Ecto neural progenitor cell (in vitro differentiated cells): Measurements from ENCODE around the gene ACSS3.
"Not testable (repeated sequence)": the region's sequence is repeated elsewhere in the genome, so short reads cannot be mapped to it uniquely, and the experiment has no call there.

Experiments
- DNase-seq: peaks from one replicate; pipeline ENCODE4 v3.0.0-alpha.2; 2018; ENCODE audit warnings: low spot score

Gene ACSS3

DNA sequence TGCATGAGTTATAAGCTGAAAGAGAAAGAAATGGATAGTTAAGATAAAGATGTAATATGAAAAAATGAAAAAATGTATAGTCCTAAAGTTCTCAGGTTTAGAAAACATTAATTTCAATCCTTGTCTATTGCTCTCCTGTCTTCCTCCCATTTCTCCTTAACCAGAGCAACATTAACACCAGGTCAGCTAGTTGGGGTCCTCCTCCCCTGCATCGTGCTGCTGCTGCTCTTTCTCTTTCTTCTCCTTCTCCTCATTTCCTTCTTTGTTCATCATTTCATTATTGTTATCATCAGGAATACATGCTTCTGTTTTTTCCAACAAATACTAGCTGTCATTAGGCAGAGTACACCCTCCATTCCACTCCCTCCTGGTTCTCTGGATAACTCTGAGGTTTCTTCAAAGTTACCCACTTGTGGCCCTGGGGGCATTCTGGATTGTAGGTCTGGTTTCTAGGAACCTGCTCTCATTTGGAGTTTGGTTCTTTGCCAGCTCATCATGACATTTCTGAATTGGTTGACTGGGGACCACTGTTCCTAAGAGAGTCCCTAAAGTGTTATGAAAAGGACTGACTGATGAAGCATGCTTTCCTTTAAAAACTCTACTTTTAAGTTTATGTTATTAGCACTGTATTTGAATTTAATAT, 17.0 kb downstream of the ACSS3 start:
- no peak for DNase-seq

DNA sequence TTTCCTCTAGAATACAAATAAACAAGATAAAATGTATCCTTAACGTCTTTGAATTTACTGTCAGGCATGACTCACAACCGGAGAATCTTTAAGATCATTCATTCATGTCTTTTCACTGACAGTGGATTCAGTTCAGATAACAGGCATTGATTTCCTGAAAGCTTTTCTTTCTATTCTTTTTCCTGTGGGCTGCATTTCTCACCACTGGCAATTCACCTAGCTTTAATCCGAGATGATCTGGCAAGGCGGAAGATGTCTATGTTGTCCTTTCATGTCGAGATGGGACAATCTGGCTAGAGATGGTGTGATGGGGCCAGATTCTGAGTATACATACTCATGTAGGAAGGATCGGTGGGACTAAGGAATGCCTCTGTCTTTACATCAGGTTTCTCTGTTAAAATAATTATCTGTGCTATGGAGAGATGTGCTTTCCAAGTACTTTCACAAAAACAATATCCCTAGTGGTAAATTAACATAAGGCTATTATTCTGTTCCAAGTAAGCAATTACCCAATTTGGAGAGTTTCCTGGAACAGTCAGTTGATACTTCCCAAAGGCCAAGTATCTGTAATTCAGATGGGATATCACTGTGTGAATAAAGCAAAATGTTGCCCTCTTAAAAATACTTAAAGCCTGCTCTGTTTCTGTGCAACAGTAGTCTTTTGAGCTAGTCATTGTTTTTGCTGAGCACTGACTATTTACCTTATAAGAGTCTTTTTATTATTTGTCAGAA, 17.8 kb downstream of the ACSS3 start:
- DNase-seq: no peak

DNA sequence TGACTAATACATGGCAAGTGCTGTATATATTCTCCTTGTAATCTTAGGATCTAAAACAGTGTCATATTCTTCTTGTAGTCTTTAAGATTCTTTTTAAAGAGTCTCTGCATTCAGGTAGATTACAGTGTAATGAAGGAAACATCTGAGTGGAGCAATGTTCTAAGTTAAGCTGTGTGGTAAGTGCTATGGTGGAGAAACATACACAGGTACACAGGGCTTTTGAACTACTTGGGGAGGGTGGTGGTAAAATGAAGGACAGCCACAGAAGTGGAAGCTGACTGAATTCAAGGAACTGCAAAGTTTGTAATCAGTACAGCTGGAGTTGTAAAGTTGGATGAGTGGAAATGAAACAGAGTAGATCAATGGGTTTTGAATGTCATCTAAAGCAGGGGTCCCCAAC, 27.8 kb downstream of the ACSS3 start:
- DNase-seq: no peak

DNA sequence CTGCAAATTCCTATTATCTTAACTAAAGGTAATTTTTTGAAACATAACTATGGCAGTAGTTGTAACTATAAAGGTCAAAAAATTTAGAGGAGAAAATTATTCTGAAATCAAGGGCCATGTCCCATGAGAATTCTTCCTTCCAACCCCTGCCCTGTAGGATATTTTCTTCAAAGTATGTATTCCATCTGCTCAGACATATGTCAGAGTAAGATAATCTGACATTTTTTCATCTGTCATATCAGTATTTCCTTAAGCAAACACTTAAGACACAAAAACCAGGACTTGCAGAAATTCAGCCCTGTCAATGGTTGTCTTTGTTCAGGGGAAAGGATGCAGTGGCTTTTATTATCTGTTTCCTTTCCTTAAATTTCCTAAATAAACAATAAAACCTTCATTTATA, 36.3 kb downstream of the ACSS3 start:
- DNase-seq: no peak

DNA sequence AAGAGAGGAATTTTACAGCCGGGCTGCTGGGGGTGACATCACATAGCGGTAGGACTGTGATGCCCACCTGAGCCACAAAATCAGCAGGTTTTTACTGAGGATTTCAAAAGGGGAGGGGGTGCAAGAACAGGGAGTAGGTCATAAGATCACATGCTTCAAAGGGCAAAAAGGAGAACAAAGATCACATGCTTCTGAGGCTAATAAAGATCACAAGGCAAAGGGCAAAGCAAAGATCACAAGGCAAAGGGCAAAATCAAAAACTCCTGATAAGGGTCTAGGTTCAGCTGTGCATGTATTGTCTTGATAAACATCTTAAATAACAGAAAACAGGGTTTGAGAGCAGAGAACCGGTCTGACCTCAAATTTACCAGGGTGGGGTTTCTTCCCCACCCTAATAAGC, 41.2 kb downstream of the ACSS3 start:
- not testable (repeated sequence) for DNase-seq

DNA sequence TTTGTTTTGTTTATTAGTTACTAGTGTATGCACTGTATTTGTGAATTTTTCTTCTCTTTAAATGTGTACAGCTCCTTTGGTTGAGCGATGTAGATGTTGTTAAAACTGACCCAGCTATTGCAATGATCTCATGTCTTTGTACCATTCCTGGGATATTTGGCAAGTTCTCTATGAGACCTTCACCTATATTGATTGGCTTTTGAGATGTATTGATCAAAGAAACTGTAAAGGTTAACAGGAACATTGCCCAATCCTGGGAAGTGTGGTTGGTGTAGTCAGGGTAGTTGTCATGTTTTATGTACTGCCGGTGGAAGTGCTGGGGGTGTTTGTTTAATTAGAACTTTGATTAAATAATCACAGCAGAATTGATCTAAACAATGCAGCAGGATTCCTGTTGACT, 43.1 kb downstream of the ACSS3 start:
- no peak for DNase-seq

DNA sequence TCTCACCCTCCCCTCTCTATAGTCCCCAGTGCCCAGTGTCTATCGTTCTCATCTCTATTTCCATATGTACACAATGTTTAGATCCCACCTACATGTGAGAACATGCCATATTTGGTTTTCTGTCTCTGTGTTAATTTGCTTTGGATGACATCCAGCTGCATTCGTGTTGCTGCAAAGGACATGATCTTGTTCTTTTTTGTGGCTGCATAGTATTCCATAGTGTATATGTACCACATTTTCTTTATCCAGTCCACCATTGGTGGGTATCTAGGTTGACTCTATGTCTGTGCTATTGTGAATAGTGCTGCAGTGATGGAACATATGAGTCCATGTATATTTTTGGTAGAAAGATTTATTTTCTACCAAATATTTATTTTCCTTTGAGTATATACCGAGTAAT, 45.7 kb downstream of the ACSS3 start:
- no peak for DNase-seq

DNA sequence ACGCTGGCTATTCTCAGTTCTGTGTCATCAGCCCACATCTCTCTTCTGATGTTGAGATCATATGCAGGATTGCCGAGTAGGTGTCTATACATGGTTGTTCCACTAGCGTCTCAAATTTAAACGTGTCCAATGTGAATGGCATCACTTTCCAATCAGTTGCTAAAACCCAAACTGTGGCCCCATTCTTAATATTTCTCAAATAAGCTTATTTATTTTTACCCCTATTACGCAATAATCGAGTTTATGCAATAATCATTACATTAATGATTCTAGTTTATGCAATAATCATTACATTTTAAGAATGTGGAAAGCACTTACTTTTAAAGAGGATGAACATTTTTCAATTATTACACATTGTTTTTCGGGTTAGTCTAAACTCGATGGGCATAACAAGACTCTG, 47.8 kb downstream of the ACSS3 start:
- no peak for DNase-seq

DNA sequence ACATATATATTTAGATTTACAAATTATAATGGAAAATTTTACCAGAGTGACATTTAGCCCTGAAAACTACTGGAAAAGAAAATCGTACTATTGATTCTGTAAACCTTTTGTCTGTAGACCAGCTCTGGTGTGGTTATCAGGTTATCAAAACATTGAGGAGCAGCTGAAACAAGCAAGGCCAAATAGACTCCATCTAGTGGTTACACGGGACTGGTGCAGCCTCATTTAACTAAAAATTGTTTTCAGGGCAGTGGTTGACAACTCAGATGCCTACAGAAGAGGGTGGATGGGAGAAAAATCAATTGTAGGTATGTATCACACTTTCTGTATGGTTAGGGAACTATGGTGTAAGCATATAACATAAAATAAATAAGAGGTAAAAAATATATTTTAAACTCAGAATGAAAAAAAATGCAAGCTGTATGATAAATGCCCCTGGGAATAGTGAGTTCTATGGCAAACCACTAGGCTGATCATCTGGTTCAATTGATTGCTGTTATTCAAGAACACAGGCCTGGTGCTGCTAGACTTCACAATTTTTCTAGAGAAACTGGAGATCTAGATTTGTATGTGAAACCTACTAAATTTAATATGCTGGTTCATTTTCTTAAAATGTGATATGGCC, 51.2 kb downstream of the ACSS3 start:
- DNase-seq: no peak

DNA sequence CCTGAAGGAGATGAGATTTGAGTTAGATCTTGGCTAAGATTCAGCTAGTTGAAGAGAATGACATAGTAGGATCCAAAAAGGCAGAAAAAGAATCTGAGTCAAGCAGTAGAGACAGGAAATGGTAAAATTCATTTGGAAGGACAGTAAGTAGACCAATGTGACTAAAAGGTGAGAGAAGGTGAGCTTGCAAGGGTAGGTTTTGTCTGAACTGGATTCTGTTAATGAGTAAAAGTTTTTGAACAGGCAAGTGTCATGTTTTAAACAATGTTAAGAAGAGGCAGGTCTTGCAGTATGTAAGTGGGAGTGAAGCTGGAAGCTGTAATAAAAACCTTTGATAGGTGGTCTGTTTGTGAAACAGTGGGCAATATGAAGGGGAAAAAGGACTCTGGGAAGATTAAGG, 58.6 kb downstream of the ACSS3 start:
- DNase-seq: no peak

DNA sequence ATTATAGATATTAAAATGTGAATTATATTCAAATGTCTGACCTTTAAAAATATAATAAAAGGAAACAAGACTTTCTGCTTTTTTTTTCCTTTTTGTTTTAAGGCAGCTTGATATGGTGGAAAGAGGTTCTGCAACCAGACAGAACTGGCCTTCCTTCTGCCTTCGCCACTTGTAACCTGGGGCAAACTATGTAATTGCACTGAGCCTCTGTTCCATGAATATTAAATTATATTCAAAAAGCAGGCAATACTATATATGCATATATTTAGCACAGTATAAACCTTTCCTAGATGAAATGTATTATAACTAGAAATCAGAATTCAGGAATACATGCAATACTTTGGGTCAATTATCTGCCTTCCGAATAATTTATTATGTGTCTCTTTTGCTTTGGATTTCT, 59.9 kb downstream of the ACSS3 start:
- DNase-seq: no peak

DNA sequence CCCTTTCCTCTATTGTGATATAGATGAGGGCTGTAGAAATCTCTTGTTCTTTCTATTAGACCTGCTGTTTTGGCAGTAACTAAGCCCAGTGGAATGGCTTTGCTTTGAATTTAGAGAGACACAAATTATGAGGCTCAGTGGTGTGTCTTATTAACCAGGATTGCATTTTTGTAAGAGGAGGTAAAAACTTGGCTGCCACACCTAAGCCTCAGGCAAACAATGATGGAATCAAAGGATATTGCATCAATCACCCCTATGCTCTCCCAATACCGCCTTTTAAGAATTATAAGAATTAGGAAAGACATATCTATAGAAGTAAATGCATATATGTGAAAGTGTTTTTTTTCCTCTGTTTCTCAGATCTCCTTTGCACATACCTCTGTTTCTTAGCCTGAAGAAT, 63.3 kb downstream of the ACSS3 start:
- no peak for DNase-seq

DNA sequence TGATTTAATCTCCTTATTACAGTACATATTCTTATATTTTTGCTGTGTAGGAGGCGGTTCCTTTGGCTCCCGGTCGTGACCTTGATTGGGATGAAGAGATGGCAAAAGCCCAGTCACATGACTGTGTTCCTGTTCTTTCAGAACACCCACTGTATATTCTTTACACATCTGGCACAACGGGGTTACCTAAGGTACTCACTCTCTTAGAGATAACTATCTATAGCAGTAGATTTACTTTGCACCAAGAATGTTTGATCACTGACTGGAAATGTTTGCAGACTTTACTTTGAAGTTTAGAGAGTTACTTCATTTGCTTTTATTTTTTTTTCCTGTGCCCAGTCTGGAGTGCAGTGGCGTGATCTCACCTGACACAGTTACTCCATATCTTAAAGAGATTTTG, 65.2 kb downstream of the ACSS3 start:
- no peak for DNase-seq

DNA sequence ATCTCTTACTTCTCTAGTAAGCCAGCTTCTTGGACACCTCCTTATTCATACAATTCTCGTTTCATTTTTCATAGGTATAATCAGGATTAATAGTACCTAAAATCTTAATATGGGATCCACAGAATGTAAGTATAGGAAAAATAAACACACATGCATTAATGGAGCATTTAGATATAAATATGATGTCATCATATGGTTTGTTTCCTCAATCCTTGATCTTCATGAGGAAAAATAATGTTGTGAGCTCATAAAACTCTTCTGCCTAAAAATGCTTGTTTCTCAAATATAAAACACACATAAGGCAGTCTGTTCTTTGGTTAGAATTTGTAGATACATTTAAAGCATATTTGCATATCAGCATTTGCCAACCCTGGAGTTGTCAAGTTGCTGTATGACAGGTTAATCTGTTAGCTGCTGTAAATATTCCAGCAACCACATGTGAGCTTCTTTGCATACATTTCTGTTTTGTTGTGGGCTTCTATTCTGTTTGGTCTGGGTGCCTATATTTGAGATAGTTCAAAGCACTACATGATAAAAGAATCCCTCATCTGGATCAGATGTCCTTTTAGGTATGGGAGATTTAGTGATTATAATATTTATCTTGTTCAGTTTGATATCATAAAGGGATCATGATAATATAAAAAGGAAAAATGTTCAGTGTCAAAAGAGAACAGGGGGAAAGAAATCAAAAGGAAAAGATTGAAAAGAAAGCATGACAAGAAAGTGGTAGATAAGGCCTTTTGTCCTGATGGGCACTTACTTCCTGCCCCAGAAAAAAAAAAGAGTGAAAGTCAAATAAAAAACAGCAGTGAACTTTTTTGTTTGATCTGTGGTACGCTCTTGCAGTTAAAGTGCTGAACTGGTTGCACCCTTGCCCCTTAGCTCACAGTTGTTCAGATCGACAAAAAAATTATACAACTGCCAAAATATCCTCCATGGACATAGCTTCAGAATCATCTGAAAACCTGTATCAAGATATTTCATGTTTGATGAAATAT, 68.6 kb downstream of the ACSS3 start:
- no peak for DNase-seq

DNA sequence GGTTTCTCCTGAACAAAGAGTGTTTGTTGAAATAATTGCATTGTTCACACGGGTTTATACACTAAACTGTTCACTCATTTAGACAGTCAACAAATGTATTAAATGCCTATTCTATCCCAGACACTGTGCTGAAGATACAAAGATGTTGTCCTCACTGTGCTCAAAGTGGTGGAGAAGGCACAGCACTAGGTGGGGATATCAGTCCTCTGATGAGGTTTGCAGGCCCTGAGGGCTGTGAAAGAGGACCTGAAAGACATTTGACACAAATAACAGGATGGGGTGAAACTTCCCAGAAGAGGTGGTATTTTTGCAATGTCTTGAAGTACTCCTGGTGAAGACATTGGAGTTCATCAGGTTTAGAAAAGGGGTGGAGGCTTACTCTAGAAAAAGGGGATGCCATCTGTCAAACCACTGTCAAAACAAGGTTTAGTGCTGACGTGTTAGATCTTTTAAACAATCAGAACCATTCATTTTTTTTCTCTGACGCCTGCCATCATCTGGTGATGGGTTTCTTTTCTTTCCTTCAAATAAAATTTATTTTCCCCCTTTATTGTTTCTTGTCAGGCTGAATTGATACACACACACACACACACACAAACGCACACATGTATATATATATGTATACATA, 69.5 kb downstream of the ACSS3 start:
- DNase-seq: no peak

DNA sequence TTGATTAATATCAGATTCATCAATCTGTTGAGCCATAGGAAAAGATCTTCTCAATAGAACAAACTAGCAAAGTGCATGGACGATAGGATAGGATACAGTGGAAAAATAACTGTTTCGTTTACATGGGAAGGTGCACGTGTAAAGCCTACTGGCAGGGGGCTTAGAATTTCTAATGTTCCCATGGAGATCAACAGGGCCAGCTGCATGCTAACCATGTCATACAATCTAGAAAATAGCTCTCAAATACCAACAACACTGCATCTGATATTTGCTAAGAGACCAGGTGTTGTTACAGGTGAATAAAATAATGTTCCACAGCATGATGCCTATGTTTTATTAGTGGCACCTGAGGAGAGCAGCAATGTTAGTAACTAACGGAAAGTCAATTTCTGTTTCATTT, 72.5 kb downstream of the ACSS3 start:
- no peak for DNase-seq

DNA sequence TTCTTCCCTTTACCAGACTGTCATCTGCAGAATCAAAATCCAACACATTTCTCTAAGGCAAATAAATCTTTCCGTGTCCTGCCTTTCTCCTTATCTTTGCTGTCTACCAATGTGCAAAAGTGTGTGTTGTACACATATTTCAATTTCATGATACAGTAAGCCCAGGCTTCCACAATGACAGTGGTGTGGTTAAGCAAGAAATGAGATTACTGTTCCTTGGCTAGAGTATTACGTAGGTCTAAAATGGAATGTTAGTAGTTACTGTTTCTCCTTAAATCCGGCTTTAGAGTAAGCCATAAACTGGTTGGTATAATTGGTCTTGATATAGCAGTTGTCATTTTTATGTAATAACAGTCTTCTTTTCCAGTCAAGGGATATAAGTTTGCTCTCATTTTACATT, 82.0 kb downstream of the ACSS3 start:
- no peak for DNase-seq

DNA sequence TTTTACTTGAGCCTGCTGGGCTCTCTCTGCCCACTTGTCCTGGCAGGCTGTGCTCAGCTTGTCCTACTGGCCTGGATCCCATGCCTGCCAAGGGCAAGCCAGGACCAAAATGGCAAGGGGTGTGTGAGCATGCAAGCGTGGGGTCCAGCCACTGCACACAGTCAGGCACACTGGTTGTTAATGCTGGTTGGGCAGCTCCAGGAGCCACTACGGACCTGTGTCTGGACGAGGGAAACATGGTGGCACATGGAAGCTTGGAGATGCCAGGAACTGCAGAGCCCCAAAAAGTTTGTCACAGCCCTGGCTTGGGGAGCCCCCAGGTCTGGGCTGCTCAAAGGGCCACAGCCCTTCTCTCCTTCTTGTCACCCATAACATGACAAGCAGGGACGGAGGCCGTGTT, 83.8 kb downstream of the ACSS3 start:
- no peak for DNase-seq

DNA sequence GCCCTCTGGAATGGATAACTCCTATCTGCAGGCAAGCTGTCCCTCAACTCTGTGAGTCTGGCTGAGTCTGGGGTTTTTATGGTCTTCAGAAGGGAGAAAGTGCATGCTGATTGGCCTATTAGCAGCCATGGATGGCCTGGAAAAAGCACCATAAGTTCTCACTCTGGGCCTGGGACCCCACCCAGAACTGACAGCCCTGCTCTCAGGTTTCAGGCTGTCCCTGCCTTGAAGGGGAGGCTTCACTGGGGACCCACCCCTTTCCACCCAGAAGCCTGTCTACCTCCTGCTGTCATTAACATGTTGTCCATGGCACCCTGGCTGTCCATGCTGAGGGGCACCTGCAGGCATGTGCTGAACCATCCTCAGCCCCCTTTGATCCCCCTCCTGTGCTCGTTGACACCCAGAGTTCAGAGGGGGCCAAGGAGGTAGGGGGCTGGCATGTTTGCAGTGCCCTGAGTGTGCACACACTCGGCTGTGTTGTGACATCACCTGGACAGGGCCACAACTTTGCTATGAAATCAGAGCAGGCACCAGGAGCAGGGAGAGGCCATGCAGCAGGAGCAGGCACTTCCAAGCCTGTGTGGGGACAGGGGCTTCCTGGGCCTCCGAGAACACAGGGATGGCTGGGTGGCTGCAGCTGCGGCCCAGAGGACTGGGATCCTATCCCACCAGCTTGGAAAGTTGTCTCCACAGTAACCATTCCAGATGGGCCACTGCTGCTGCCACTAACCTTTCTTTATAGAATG, 84.7 kb downstream of the ACSS3 start:
- no peak for DNase-seq

DNA sequence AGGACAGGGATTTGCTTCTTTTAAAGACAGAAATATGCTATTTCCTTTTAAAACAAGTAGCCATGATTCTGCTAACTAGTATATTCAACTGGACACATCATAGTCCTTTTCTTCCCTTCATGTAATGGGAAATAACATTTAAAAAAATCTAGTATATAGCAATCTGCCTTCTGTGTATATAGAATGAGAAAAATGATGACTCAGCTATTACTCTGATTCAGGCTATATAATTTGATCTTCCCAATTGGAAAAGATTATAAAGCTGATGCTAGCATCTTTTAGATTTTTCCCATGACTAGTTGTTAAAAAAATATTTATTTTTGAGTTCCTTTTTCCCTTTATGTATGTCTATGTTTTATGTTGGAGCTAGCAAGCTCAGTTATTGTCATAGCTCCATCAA, 86.9 kb downstream of the ACSS3 start:
- no peak for DNase-seq

DNA sequence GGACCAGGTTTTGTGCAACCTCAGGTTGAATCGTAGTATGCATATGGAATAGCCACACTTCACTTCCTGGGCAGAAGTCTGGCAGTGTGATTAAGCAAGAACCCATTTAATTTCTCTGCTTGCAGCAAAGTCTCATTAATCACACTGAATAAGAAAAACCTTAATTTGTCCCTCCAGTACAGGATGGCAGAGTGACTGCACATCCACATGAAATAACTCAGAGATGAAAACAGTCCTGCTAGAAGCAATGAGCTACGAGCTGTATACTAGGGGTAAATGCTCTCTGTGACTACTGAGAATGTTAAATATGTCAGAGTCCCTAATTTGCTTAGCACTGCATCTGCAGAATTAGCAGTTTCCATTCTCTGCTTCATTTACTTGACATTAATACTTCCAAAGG, 88.9 kb downstream of the ACSS3 start:
- no peak for DNase-seq
